Activated naive CD4-positive, alpha-beta T cell treated with anti-CD3 and anti-CD28 coated beads, Interleukin-2, amount 50 U/mL, for 72 hours (primary cell): ENCODE data around the gene TREX2. TPM values are rescaled to one million over a fixed set of nuclear protein-coding genes. Genes with fewer than 3 reads are reported as not detected.

Experiments
- ATAC-seq, 2 donors: fragments of 150-1000 bp; cut with Tn5 transposase; 2 replicates each; pipeline ENCODE4 v1.10.0; 2021; ENCODE audit warnings: mild to moderate bottlenecking in 2 of 2, moderate library complexity in 2 of 2
- DNase-seq, 2 donors: peaks; one replicate each; pipeline ENCODE4 v3.0.0; 2021 to 2022; ENCODE audit warnings: low spot score in 2 of 2
- H3K27ac Mint-ChIP-seq, 2 donors: one replicate each; pipeline ENCODE4 v1.8.0; 2022; ENCODE audit warnings: mild to moderate bottlenecking in 2 of 2, mixed read lengths in 2 of 2
- H3K36me3 Mint-ChIP-seq, 2 donors: one replicate each; pipeline ENCODE4 v1.8.0; 2022; ENCODE audit warnings: mixed read lengths in 2 of 2
- H3K9me3 Mint-ChIP-seq, 2 donors: one replicate each; pipeline ENCODE4 v1.8.0; 2022; ENCODE audit warnings: mixed read lengths in 2 of 2
- total RNA-seq, 2 donors: library from RNA; stranded (reverse); gene quantifications; one replicate each; pipeline ENCODE4 v1.2.3, GENCODE V29; 2022

The TREX2 gene
- total RNA-seq, result 1 to 10 TPM; 1.0 to 1.6 TPM

- Mint-ChIP-seq H3K9me3 (no peaks in the 10 kb centered on the region), H3K27ac (no peak within 1 kb of the TSS), H3K36me3 (no peaks in the 10 kb centered on the region)
- DNase-seq, result no peak
- ATAC-seq, result no peak
Measured at GRCh38 chrX:153445856-153446635, at the start of gene TREX2. Gene TREX2 (minus strand): TSS chrX:153446056. CDS start chrX:153445430, 626 bp downstream.

- no peak overlapping the region for H3K27ac Mint-ChIP-seq
- ATAC-seq, result no peak
- H3K36me3 Mint-ChIP-seq, result no peaks in the 10 kb centered on the region
- H3K9me3 Mint-ChIP-seq, result no peaks in the 10 kb centered on the region
- no peak for DNase-seq
Measured at GRCh38 chrX:153495362-153495751, 49.5 kb upstream of the TREX2 start.

GRCh38 chrX:153494541-153495361, 48.9 kb upstream of the TREX2 start, which contains the start of gene BGN:
Gene BGN (plus strand): TSS chrX:153494980. CDS start chrX:153504632, 9,652 bp downstream.
- no peak for DNase-seq
- no peak for ATAC-seq
- Mint-ChIP-seq H3K36me3 (no peaks in the 10 kb centered on the region), H3K9me3 (no peaks in the 10 kb centered on the region), H3K27ac (no peak within 1 kb of the TSS)

- Mint-ChIP-seq H3K27ac (no peak overlapping the region), H3K9me3 (no peaks in the 10 kb centered on the region), H3K36me3 (no peaks in the 10 kb centered on the region)
- DNase-seq (no peak), ATAC-seq (no peak)
Measured at GRCh38 chrX:153494061-153494460, 48.2 kb upstream of the TREX2 start.

- H3K27ac Mint-ChIP-seq, result no peak overlapping the region
Measured at GRCh38 chrX:153493085-153493484, 47.2 kb upstream of the TREX2 start.

GRCh38 chrX:153492543-153492942, 46.7 kb upstream of the TREX2 start:
- DNase-seq, result no peak
- Mint-ChIP-seq H3K9me3 (no peaks in the 10 kb centered on the region), H3K27ac (peak overlapping the region in 1 of 2 donors; percentile 29), H3K36me3 (no peaks in the 10 kb centered on the region)
- ATAC-seq, result no peak

More at GRCh38 chrX:153493085-153493484, 47.2 kb upstream of the TREX2 start:
- H3K9me3 Mint-ChIP-seq, result no peaks in the 10 kb centered on the region
- DNase-seq (no peak), ATAC-seq (no peak)
- no peaks in the 10 kb centered on the region for H3K36me3 Mint-ChIP-seq

GRCh38 chrX:153491918-153492317, 46.1 kb upstream of the TREX2 start:
- ATAC-seq (no peak), DNase-seq (no peak)
- Mint-ChIP-seq H3K9me3 (no peaks in the 10 kb centered on the region), H3K27ac (no peak overlapping the region), H3K36me3 (no peaks in the 10 kb centered on the region)

- no peaks in the 10 kb centered on the region for H3K36me3 Mint-ChIP-seq
- DNase-seq (no peak), ATAC-seq (no peak)
- H3K27ac Mint-ChIP-seq, result no peak overlapping the region
- H3K9me3 Mint-ChIP-seq, result no peaks in the 10 kb centered on the region
Measured at GRCh38 chrX:153491351-153491914, 45.6 kb upstream of the TREX2 start.

- Mint-ChIP-seq H3K9me3 (no peaks in the 10 kb centered on the region), H3K36me3 (no peaks in the 10 kb centered on the region), H3K27ac (no peak overlapping the region)
Measured at GRCh38 chrX:153490217-153490930, 44.5 kb upstream of the TREX2 start.

GRCh38 chrX:153488231-153488914, 42.5 kb upstream of the TREX2 start:
- H3K36me3 Mint-ChIP-seq, result no peaks in the 10 kb centered on the region
- ATAC-seq, result no peak
- no peak for DNase-seq
- H3K9me3 Mint-ChIP-seq, result no peaks in the 10 kb centered on the region
- no peak overlapping the region for H3K27ac Mint-ChIP-seq

More at GRCh38 chrX:153490217-153490930, 44.5 kb upstream of the TREX2 start:
- no peak for ATAC-seq
- DNase-seq, result no peak

GRCh38 chrX:153487590-153488071, 41.8 kb upstream of the TREX2 start:
- no peaks in the 10 kb centered on the region for H3K36me3 Mint-ChIP-seq

GRCh38 chrX:153486171-153486570, 40.3 kb upstream of the TREX2 start:
- H3K9me3 Mint-ChIP-seq, result no peaks in the 10 kb centered on the region
- DNase-seq, result no peak
- no peaks in the 10 kb centered on the region for H3K36me3 Mint-ChIP-seq
- H3K27ac Mint-ChIP-seq, result no peak overlapping the region
- ATAC-seq, result no peak

More at GRCh38 chrX:153487590-153488071, 41.8 kb upstream of the TREX2 start:
- H3K27ac Mint-ChIP-seq, result no peak overlapping the region
- no peaks in the 10 kb centered on the region for H3K9me3 Mint-ChIP-seq
- no peak for DNase-seq
- ATAC-seq, result no peak

GRCh38 chrX:153485396-153486080, 39.7 kb upstream of the TREX2 start:
- no peak overlapping the region for H3K27ac Mint-ChIP-seq
- DNase-seq (no peak), ATAC-seq (no peak)
- no peaks in the 10 kb centered on the region for H3K9me3 Mint-ChIP-seq
- H3K36me3 Mint-ChIP-seq, result no peaks in the 10 kb centered on the region

- ATAC-seq, result no peak
- no peak for DNase-seq
- no peak overlapping the region for H3K27ac Mint-ChIP-seq
- H3K9me3 Mint-ChIP-seq, result no peaks in the 10 kb centered on the region
- H3K36me3 Mint-ChIP-seq, result no peaks in the 10 kb centered on the region
Measured at GRCh38 chrX:153482376-153483015, 36.6 kb upstream of the TREX2 start.

GRCh38 chrX:153481043-153481442, 35.2 kb upstream of the TREX2 start:
- Mint-ChIP-seq H3K9me3 (no peaks in the 10 kb centered on the region), H3K36me3 (no peaks in the 10 kb centered on the region), H3K27ac (no peak overlapping the region)
- ATAC-seq (no peak), DNase-seq (no peak)
